GM04504 (cell line): ENCODE results near the gene MRPS10.
"Not testable (repeated sequence)": the region's sequence is repeated elsewhere in the genome, so short reads cannot be mapped to it uniquely, and the experiment has no call there.

Experiments used
- DNase-seq: peaks from one replicate; pipeline ENCODE4 v3.0.0-alpha.2; 2012; ENCODE audit warnings: low read depth

MRPS10 gene

DNA sequence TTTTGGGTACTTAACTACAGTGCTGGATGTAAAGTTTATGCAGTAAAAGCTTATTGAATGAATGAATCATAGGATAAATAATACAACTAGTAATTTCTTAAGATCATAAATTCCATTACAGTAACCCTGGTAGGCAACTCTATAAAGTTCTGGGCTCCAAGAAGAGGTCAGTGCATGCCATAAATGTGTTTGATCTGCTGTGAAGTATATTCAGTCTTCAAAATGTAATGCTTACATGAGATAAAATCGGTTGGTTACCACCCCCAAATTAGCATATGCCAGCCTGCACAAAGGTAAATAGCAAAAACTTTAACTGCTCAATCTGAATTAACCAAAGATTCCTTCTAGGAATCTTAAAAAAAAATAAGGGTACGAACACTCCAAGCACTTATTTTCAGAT lies 10.1 kb downstream of the MRPS10 start:
- not testable (repeated sequence) for DNase-seq

DNA sequence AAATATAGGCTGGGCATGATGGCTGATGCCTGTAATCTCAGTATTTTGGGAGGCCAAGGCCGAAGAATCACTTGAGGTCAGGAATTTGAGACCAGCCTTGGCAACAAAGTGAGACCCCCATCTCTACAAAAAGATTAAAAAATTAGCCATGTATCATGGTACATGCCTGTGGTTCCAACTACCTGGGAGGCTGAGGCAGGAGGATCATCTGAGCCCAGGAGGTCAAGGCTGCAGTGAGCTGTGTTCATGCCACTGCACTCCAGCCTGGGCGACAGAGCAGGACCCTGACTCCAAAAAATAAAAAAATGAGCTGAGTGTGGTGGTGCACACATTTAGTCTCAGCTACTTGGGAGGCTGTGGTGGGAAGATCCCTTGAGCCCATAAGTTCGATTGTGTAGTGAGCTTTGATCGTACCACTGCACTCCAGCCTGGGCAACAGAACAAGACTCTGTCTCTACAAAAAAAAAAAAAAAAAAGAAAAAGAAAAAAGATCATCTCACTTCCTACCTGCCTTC lies 12.8 kb downstream of the MRPS10 start:
- DNase-seq, result no peak

DNA sequence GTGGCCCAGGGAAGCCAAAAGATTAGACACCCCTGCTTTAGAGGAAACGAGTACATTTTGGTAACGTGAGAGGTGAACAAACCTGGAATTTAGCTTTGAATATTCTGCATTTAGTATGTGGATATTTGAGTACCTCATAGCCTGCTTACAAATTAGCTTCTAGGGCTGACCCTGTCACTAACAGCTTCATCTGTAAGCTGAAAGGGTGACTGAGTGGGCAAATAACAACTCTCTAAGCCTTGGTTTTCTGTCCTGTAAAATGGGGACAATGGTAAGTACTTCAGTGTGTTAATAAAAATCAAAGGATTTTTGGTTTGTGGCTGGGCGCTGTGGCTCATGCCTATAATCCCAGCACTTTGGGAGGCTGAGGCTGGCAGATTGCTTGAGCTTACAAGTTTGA lies 14.5 kb downstream of the MRPS10 start:
- DNase-seq, result no peak

DNA sequence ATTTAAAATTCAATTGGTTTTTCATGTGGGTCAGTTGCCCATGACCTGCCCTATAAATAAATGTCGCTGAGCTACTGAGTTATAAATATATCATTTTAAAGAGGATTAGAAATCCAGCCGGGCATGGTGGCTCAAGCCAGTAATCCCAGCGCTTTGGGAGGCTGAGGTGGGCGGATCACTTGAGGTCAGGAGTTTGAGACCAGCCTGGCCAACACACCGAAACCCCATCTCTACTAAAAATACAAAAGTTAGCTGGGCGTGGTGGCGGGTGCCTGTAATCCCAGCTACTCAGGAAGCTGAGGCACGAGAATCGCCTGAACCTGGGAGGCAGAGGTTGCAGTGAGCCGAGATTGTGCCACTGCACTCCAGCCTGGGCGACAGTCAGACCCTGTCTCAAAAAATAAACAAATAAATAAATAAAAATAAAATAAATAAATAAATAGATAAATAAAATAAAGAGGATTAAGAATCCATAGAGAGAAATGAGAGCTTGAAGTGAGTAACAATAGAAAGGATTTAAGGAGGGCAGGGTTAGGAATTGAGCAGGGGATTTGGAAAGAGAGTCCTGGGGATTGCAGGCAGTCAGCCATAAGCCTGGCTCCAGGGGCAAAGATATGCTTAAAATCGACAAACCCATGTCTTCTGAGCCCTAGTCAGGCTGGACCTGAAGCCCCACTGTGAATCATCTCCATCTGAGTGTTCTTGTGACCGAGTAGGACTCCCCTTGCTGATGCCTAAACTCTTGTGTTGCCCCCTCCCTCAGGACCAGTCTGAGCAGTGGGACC lies 15.3 kb downstream of the MRPS10 start:
- DNase-seq, result not testable (repeated sequence)

DNA sequence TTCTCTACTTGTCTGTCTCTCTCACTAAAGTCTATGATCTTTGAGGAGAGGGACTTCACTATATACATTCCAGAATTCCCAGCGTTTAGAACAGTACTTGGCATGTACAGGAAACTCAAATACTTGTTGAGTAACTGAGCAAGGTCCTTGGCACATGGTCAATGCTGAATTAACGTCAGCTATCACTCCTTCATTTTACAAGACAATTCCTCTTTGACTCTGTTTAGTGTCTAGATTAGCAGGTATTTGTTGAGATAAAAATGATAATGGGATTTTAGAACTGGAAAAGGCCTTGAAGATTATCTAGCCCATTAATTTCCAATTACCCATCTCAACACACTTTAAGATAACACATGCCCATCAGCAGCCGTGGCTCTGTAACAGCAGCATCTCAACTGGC lies 16.3 kb downstream of the MRPS10 start:
- DNase-seq, result no peak

DNA sequence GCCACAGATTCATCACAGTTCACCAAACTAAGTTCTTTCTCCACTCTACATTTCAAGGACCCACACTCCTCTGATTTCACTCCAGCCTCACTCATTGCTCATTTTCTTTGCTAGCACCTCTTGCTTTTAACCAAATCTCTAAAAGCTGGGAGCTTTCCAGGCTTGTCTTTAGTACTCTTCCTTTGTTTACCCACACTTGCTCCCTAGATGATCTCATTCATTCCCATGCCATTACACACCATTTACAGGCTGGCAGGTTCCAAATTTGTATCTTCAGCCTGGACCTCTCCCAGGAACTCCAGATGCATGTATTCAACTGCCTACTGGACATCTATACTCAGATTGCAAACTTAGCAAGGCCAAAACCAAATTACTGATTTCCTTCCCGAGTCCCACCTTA lies 17.6 kb downstream of the MRPS10 start:
- DNase-seq, result peak; percentile 91

DNA sequence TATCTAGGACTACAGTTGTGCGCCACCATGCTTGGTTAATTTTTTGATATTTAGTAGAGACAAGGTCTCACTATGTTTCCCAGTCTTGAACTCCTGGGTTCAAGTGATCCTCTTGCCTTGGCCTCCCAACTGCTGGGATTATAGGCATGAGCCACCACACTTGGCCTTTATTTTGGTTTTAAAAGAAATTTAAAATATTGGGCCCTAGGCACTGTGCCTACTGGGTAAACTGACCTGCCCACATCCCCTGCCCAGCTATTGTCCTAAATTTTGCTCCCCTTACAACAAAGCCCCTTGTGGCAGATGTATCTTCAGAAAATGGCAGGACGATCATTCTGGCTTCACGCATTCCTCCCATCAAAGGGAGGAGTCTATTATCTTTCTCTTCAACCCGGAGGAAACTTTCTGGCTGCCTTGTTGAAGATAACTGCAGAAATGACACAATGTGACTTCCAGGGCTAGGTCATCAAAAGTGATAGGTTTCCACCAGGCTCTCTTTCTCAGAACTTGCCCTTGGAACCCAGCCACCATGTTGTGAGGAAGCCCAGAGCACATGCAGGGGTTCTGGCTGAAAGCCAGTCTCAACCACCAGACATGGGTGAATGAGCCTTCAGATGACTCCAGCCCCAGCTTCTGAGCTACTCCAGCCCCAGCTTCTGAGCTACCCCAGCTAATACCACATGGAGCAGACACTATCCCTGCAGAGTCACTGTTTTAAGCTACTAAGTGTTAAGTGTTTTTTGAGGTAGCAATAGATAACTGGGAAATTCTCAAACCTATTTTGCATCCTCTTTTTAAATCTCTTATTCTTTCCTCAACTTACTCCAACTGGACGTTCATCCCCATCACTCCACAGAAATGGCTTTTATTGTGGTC lies 18.3 kb downstream of the MRPS10 start:
- DNase-seq, result no peak

DNA sequence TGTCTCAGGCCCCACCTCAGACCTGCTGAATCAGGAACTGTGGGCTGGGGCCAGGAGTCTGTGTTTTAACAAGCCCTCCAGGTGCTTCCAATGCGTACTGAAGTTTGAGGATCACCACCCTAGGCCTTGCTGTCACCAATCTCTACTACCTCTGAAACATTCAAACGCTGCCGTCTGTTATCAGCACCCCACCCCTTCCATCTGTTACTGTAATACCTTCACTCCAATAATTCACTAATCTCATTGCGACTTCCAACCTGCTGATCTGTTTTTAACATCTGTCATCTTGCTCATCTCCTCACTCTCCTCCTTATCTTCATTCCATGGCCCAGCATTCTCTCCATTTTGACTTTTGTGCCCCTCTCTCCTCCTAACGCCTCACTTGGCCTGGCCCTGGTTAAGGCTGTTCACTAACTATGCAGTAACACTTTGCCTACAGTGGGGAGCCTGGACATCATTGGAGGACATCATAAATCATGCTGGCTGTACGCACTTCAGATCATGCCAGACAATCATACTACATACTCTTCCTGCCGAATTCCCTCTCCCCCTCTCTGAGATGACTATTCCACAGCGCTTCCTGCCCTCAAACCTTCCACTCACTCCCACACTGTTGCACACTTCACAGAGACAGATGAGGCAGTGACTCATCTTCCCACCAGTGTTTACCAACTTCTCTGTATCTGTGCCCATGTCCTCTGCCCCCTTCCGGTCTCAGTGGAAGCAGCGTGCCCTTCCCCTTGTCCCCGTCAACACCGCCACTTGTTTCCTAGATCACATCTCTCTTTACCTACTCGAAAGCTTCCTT lies 19.9 kb downstream of the MRPS10 start:
- DNase-seq, result peak; percentile 67

DNA sequence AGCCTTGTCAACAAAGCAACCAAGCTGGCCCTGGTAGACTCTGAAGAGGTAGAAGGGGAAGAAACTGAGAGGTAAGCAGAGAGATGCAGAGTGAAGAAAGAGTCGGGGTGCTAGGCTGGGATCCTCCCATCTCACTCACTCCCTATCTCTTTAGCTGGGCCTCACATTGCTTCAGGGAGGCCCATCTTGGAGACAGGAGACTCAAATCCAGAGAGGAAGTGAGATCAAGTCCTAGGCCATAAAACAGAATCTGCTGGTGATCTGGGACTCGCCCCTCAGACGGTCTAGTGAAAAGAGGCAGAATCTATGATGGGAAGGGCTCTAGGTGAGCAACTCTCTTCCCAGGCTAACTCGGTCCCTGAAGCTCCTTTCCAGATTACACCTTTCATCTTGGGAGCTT lies 22.2 kb downstream of the MRPS10 start:
- no peak for DNase-seq

DNA sequence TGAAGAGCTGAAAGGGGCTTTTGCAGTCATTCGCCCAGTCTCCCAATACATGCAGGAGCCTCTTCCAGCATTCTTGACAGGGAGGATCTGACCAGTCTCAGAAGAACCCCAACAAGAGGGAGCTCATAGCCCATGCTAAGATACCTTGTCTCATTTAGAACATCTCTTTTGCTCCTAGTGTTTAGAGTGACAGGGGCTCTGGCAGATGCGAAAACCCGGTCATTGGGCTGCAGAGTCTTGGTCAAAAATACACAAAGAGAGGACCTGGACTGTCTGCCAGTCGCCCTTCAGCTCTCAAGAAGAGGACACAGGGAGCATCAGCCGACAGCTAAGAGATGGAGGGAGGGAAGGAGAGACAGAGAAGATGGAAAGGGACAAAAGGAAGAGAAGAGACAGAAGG lies 23.6 kb downstream of the MRPS10 start:
- no peak for DNase-seq

DNA sequence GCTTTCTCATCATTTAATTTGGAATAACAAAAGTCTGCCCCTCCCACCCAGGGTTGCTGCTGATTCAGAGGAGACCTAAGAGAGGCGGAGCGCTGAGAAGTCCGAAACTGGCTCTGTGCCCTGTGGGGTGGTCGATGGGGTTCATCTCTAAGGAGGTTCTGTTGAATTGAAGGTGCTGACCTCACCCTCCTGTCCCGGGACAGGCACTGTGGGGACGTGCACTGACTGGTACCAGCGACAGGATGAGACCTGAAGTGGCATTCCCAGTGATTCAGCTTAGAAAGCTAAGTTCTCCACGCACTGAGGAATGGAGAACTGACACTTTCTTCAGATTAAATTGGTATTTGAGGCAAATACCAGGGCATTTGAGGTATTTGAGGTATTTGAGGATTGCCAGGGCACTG lies 24.2 kb downstream of the MRPS10 start:
- DNase-seq, result no peak

DNA sequence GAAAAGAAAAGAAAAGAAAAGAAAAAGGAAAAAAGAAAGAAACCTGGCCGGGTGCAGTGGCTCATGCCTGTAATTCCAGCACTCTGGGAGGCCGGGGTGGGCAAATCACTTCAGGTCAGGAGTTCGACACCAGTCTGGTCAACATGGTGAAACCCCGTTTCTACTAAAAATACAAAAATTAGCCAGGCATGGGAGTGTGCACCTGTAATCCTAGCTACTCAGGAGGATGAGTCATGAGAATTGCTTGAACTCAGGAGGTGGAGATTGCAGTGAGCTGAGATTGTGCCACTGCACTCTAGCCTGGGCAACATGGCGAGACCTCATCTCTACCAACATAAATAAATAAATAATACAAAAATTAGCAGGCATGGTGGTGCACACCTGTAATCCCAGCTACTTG lies 25.3 kb downstream of the MRPS10 start:
- not testable (repeated sequence) for DNase-seq

DNA sequence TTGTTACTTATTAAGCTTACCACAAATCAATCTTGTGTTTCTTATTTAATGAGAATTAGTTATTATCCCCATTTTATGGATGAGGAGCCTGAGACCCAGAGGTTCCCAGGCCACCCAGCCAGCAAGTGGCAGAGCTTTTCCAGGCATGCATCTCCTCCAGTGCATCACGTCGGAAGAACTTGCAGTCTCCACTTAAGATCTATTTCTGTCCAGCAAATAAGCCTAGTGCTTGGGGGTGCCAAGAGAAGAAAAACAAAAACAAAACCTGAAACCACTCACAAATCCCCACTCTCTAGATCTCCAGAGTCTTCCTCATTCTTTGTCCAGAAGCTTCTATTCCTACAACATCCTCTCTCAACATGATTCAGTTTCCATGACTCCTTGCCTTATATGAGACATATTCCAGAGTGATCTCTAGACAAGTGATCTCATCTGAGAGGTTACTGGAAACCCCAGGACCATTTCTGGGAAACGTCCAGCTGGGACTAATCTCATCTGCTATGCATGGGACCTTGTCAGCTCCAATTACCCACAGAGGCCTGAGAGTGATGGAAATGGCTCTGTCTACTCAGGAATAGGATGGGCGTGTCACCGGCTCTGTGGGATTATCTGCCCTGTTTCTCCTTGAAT lies 27.0 kb downstream of the MRPS10 start:
- DNase-seq, result peak; percentile 61

DNA sequence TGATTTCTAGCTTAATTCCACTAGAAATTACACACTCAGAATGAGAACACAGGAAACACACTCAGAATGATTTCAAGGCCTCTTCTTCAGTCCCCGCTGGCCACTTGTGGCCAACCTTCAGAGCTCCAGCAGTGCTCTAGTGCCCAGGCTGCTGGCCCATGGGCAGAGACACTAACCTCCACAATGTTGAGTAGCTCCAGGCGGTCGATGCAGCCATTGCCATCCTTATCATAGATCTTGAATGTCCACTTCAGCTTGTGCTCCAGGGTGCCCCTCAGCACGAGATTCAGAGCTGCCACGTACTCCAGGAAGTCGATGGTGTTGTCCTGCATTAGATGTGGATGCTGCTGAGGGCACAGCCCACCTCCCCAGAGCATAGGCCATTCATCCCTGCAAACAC lies 29.3 kb downstream of the MRPS10 start:
- no peak for DNase-seq

DNA sequence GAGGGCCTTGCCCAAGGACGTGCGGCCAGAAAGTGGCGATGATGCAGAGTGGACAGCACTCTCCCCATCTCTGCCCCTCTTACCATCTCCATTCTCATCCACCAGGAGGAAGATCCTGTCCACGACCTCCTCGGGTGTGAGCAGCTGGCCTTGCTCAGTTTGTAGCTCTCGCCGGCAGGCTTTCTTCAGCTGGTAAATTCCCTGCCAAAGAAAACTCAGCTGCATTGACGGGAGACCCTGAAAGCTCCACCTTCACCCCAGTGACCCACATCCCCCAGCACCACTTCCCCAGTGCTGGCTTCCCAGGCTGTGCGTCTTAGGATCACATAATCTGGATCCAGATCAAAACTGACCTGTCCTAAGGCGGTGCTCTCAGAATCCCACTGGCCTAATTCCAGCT lies 32.1 kb downstream of the MRPS10 start:
- DNase-seq, result no peak

DNA sequence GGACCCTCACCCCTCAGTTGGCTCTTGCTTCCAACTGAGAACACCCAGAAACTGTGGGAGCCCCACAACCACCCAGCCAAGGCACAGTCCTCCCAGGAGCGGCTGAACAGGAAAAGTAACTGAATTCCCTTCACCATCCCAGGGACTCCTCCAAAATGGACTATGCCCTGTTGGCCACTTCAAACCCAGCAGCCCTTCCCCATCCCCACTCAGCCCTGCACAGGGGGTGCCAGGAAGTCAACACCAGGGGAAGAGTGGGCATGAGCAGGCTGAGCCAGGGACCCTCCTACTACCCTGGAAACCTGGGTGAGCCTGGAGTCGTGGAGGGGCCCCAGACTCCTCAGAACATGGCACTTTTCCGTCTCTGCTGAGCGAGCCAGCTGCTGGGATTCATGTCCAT lies 33.2 kb downstream of the MRPS10 start:
- no peak for DNase-seq

DNA sequence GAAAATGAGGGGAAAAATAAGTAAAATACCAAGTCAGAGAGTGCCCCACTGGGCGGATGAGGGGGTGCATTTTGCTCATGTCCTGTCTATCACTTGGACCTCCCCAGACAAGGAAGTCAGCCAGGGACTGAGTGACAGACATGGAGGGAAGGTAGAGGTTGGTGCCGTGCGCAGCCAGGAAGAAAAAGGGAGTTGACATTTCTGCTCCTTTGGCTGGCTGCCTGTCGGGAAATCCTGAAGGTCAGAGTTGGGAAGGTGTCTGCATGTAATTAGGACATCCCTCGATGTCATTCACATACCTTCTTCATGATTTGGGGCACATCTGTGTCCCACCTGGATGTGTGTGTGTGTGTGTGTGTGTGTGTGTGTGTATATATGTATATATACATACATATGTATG lies 35.6 kb downstream of the MRPS10 start:
- no peak for DNase-seq

DNA sequence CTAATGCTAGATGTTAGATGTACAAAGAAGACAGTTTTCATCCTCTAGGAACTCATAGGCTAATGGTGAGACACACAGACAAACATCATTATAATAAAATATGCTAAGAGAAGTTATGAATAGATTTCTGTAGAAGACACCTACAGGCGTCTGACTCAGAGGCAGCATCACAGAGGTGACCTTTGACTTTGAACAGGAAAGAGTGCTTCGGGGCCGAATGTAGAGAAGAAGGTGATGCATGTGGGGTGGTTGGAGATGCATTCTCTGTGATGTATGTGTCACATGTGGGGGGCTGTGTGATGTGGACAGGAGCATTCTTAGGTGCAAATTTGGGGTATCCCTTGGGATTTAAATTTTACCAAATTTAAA lies 37.7 kb downstream of the MRPS10 start:
- no peak for DNase-seq

DNA sequence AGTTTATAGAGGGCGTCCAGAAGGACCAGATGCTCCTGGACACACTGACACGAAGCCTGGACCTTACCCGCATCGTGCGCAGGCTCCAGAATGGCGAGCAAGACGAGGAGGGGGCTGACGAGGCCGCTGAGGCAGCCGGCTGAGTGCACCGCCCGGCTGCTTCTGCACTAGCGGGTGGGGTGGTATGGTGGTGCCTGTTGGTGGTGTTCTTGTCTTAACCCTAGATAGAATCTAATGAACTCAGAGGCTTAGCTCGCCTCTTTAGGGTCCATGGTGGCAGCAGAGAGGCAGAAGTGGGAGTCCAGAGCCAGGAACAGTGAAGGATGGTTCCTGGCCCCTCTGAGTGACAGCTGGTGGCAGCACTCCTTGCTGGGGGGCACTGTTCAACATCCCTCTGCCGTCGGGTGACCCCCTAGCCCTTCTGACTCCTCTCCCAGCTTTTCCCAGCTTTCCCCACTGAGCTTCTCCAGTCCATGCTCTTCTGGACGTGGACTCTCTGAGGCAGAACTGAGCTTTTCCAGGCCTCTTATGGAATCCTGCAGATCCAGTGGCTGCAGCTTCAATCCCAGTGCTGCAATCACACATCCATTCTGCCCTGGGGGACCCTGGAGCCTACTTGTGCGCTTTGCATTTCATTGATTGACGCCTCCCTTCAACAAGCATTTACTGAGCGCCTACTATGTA lies 38.3 kb downstream of the MRPS10 start:
- DNase-seq, result no peak

DNA sequence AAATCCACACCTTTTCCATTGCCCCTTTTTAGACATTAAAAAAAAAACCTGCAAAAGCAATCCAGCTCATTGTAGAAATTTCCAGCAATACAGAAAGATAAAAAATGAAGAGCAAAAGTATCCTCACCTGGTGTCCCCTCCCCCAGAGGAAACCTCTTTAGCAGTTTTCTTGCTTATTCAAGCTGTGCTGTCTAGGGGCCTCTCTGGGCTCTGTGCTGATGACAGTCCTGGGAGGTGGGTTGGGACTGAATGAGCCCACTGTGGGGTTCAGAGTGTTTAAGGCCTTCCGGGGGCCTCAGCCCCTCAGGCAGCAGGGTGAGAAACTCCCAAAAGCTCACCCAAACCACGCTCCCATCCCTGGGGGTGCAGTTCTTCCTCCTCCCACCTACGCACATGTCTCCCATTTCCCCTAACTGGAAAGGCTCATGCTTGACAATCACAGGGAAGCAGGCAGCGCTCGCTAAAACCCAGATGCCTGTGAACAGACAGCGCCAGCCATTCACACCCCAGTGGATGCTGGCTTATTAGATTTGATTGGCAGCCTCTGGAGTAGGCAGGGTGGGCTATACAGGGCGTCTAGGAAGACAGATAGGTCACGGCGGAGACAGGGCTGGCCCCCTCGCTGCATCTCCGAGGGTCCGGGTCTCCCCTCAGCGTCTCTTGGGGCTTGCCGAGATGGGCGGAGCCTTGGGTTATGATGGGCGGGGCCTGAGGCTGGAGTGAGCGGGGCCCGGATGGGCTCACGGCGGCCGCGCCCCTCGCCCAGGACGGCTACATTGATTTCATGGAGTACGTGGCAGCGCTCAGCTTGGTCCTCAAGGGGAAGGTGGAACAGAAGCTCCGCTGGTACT lies 39.9 kb downstream of the MRPS10 start:
- DNase-seq, result no peak
